Measurements from ENCODE around the gene TBKBP1. TPM values are rescaled to one million over a fixed set of nuclear protein-coding genes. Genes with fewer than 3 reads are reported as not detected.
"Not testable (repeated sequence)": the region's sequence is repeated elsewhere in the genome, so short reads cannot be mapped to it uniquely, and the experiment has no call there.

Gene TBKBP1
- total RNA-seq, 3 donors from 2014 or later = 4.5 to 11.5 (median 8.3) TPM

DNA sequence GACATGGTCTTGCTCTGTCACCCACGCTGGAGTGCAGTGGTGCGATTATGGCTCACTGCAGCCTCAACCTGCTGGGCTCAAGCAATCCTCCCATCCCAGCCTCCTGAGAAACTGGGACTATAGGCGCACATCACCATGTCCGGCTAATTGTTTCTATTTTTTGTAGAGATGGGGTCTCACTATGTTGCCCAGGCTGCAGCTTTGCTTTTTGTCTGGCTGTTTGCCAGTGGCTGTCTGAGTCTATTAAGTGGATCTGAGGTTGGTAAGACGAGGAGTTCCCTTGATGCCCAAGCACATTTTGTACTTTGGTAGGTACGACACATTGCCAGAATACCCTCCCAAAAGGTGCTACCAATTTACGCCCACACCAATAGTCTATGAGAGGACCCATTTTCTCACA is 44.2 kb downstream of the TBKBP1 start:
- DNase-seq (ENCODE audit: low spot score in 2 of 2) = no peak
- H3K9me3 ChIP-seq = no peaks in the 10 kb centered on the region
- H3K27me3 ChIP-seq = peaks cover 0 to 23% of the 10 kb centered on the region in 2 donors
- peaks cover 0 to 6% of the 10 kb centered on the region in 2 donors for H3K4me1 ChIP-seq
- intact Hi-C loops (cut with DNase I; ENCODE audit: low total_unique reads) = loop anchor here (5.0 kb wide), 1 partner anchor 1786 kb away; no protein-coding TSS in a partner anchor
- no peaks in the 10 kb centered on the region for H3K36me3 ChIP-seq
- no peak overlapping the region for H3K27ac ChIP-seq
- H3K4me3 ChIP-seq = no peak overlapping the region
- TF ChIP-seq POLR2AphosphoS5 (IDR thresholded peaks at IDR 0.05) = no peak
- TF ChIP-seq, protein P1, sequence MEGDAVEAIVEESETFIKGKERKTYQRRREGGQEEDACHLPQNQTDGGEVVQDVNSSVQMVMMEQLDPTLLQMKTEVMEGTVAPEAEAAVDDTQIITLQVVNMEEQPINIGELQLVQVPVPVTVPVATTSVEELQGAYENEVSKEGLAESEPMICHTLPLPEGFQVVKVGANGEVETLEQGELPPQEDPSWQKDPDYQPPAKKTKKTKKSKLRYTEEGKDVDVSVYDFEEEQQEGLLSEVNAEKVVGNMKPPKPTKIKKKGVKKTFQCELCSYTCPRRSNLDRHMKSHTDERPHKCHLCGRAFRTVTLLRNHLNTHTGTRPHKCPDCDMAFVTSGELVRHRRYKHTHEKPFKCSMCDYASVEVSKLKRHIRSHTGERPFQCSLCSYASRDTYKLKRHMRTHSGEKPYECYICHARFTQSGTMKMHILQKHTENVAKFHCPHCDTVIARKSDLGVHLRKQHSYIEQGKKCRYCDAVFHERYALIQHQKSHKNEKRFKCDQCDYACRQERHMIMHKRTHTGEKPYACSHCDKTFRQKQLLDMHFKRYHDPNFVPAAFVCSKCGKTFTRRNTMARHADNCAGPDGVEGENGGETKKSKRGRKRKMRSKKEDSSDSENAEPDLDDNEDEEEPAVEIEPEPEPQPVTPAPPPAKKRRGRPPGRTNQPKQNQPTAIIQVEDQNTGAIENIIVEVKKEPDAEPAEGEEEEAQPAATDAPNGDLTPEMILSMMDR (IDR thresholded peaks at IDR 0.05) = no peak
- TF ChIP-seq POLR2A (IDR thresholded peaks at IDR 0.05) = no peak

DNA sequence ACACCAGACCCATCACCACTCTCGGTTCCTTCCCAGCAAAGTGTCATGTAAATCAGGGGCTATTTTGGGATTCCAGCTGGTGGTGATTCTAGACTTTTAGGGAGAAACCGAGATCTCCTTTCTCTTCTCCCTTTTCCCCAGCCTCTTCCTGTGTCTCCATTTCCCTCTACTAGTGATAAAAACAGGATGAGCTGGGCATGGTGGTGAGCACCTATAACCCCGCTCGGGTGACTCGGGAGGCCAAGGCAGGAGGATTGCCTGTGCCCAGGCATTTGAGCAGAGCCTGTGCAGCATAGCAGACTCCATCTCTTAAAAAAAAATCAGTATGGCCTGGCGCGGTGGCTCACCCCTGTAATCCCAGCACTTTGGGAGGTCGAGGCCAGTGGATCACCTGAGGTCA is 45.2 kb downstream of the TBKBP1 start:
- Histone ChIP-seq H3K4me1 (no peaks in the 10 kb centered on the region), H3K27ac (no peak overlapping the region), H3K4me3 (no peak overlapping the region), H3K36me3 (no peaks in the 10 kb centered on the region), H3K9me3 (no peaks in the 10 kb centered on the region), H3K27me3 (peaks cover 0 to 23% of the 10 kb centered on the region in 2 donors)
- TF ChIP-seq POLR2AphosphoS5 (IDR thresholded peaks at IDR 0.05) (no peak), POLR2A (IDR thresholded peaks at IDR 0.05) (no peak)
- TF ChIP-seq, protein P1 (IDR thresholded peaks at IDR 0.05) = no peak
- intact Hi-C loops (cut with DNase I; ENCODE audit: low total_unique reads) = loop anchor here (5.0 kb wide), 1 partner anchor 1787 kb away; no protein-coding TSS in a partner anchor
- DNase-seq (ENCODE audit: low spot score in 2 of 2) = no peak

DNA sequence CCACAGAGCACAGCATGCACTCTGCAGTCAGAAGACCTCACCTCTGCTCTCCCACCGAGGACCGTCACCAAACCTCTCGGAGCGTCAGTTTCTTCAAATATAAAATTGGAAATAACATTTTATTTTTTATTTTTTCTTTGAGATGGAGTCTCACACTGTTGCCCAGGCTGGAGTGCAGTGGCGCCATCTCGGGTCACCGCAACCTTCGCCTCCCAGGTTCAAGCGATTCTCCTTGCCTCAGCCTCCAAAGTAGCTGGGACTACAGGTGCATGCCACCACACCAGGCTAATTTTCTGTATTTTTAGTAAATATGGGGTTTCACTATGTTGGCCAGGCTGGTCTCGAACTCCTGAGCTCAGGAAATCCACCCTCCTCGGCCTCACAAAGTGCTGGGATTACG is 46.0 kb downstream of the TBKBP1 start:
- not testable (repeated sequence) for H3K4me3 ChIP-seq, H3K27ac ChIP-seq, H3K9me3 ChIP-seq, H3K36me3 ChIP-seq, H3K4me1 ChIP-seq
- peak in 1 of 2 donors; percentile 3 for DNase-seq (ENCODE audit: low spot score in 2 of 2)
- intact Hi-C loops (cut with DNase I; ENCODE audit: low total_unique reads) = loop anchor here (5.0 kb wide), 1 partner anchor 1788 kb away; no protein-coding TSS in a partner anchor
- H3K27me3 ChIP-seq = peaks cover 0 to 25% of the 10 kb centered on the region in 2 donors

DNA sequence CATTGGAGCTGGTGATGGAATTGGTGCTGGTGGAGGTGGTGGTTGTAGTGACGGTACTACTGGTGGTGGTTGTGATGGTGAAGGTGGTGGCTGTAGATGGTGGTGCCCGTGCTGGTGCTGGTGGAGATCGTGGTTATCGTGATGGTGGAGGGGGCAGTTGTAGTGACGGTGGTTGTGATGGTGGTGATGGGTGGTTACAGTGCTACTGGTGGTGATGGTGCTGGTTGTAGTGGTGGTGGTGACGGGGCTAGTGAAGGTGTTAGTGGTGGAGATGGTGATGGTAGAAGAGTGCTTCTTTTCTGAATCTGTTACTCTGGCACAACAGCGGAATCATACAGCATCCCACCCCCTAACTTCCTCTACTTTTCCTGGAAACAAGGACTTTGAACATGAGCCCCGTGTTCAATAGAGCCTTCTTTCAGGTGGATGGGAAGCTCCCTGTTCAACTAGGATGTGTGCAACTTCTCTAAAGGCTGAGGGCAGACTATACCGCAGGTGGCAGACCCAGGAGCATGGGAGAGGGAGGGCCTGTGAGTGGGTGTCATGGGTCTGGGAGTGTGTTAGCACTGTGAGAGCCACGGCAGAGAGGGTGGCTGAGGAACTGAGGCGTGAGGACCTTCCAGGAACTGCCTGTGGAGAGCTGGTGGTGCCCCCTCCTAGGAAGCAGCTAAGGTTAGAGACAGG is 47.3 kb downstream of the TBKBP1 start:
- H3K36me3 ChIP-seq = no peaks in the 10 kb centered on the region
- DNase-seq (ENCODE audit: low spot score in 2 of 2) = peak in 1 of 2 donors; percentile 11
- intact Hi-C loops (cut with DNase I; ENCODE audit: low total_unique reads) = no loop called here
- no peak overlapping the region for H3K4me3 ChIP-seq
- H3K4me1 ChIP-seq = no peaks in the 10 kb centered on the region
- H3K27me3 ChIP-seq = peaks cover 0 to 34% of the 10 kb centered on the region in 2 donors
- no peaks in the 10 kb centered on the region for H3K9me3 ChIP-seq
- no peak overlapping the region for H3K27ac ChIP-seq
- TF ChIP-seq POLR2A (IDR thresholded peaks at IDR 0.05) (no peak), POLR2AphosphoS5 (IDR thresholded peaks at IDR 0.05) (no peak)
- TF ChIP-seq, protein P1 (IDR thresholded peaks at IDR 0.05) = no peak

DNA sequence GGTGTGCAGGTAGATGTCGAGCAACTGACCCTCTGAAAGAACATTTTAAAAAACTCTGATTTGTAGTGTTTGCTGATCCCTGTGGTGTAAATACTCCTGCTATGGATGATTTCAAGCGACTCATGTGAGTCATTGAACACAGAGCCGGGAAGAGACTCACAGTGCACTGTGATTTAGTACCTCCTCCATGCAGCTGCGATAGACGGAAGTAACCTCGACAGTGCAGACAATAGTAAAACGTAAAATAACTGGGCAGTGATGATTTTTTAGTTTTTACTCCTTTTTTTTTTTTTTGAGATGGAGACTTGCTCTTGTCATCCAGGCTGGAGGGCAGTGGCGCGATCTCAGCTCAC is 47.8 kb downstream of the TBKBP1 start:
- Histone ChIP-seq H3K36me3 (no peaks in the 10 kb centered on the region), H3K27me3 (peaks cover 0 to 34% of the 10 kb centered on the region in 2 donors), H3K27ac (no peak overlapping the region), H3K9me3 (no peaks in the 10 kb centered on the region), H3K4me1 (no peaks in the 10 kb centered on the region), H3K4me3 (no peak overlapping the region)
- intact Hi-C loops (cut with DNase I; ENCODE audit: low total_unique reads) = no loop called here
- TF ChIP-seq POLR2AphosphoS5 (IDR thresholded peaks at IDR 0.05) (no peak), POLR2A (IDR thresholded peaks at IDR 0.05) (no peak)
- TF ChIP-seq, protein P1 (IDR thresholded peaks at IDR 0.05) = no peak
- DNase-seq (ENCODE audit: low spot score in 2 of 2) = no peak

Data from breast epithelium (tissue), 4 donors.